Endodermal cell (in vitro differentiated cells): ENCODE measurements around the gene TBL1XR1. TPM values are rescaled to one million over a fixed set of nuclear protein-coding genes. Genes with fewer than 3 reads are reported as not detected.

Experiments used
- DNase-seq: peaks from one replicate; pipeline ENCODE4 v3.0.0-alpha.2; 2017
- H3K27ac ChIP-seq: 2 replicates; pipeline ENCODE4 v1.5.1; 2013; ENCODE audit warnings: mild to moderate bottlenecking, low read depth, low read length, moderate library complexity
- H3K27me3 ChIP-seq: 2 replicates; pipeline ENCODE4 v1.6.1; 2013; ENCODE audit warnings: mild to moderate bottlenecking, low read length, moderate library complexity; ENCODE audit not compliant: insufficient read depth, control insufficient read depth, poor library complexity, severe bottlenecking
- H3K36me3 ChIP-seq: 2 replicates; pipeline ENCODE4 v1.7.0; 2013; ENCODE audit warnings: mild to moderate bottlenecking, low read length, moderate library complexity; ENCODE audit not compliant: control insufficient read depth, insufficient read depth
- H3K4me1 ChIP-seq: one replicate; pipeline ENCODE4 v1.7.0; 2013; ENCODE audit warnings: low read length; ENCODE audit not compliant: control insufficient read depth, insufficient read depth
- H3K4me3 ChIP-seq: 2 replicates; pipeline ENCODE4 v1.5.1; 2013; ENCODE audit warnings: mild to moderate bottlenecking, low read length, moderate library complexity
- H3K9ac ChIP-seq: 2 replicates; pipeline ENCODE4 v1.6.1; 2013; ENCODE audit warnings: mild to moderate bottlenecking, low read length, moderate library complexity; ENCODE audit not compliant: poor library complexity, severe bottlenecking; ENCODE audit errors: extremely low read depth
- H3K9me3 ChIP-seq: 2 replicates; pipeline ENCODE4 v1.6.1; 2013; ENCODE audit warnings: mild to moderate bottlenecking, low read length, moderate library complexity; ENCODE audit not compliant: control insufficient read depth
- H3K27ac Mint-ChIP-seq: 2 replicates; pipeline ENCODE4 v1.8.0; 2020; ENCODE audit warnings: mixed read lengths
- H3K27me3 Mint-ChIP-seq: 2 replicates; pipeline ENCODE4 v1.8.0; 2021; ENCODE audit warnings: mild to moderate bottlenecking, mixed read lengths; ENCODE audit not compliant: insufficient read depth
- H3K36me3 Mint-ChIP-seq: 2 replicates; pipeline ENCODE4 v1.8.0; 2020; ENCODE audit warnings: low read depth, mixed read lengths
- H3K4me1 Mint-ChIP-seq: 2 replicates; pipeline ENCODE4 v1.8.0; 2020; ENCODE audit warnings: mixed read lengths
- H3K4me3 Mint-ChIP-seq: 2 replicates; pipeline ENCODE4 v1.8.0; 2020; ENCODE audit warnings: mild to moderate bottlenecking, moderate library complexity, mixed read lengths
- H3K9me3 Mint-ChIP-seq: 2 replicates; pipeline ENCODE4 v1.8.0; 2020; ENCODE audit warnings: mild to moderate bottlenecking, mixed read lengths
- CTCF ChIP-seq: fragments of 200-600 bp; sonication (generic); conservative IDR thresholded peaks from 2 replicates; pipeline ENCODE4 v1.5.0; 2021; ENCODE audit warnings: antibody characterized with exemption, mild to moderate bottlenecking
- whole genome bisulfite sequencing, 2 experiments: methylation state at CpG; one replicate each; pipeline versions ENCODE4 v1.1.5 to v1.1.7; 2013; ENCODE audit warnings: missing lambda C conversion rate in 2 of 2, mixed read lengths in 1 of 2; ENCODE audit not compliant: insufficient coverage in 1 of 2, insufficient read length in 1 of 2; 5-methylcytosine and 5-hydroxymethylcytosine counted together
- total RNA-seq, 2 donors: library from RNA; stranded (reverse); fragmentation: NEBNext Ultra II Directional in 1 of 2; extraction: Animal tissue kit (Norgen Biotek cat#: 25700) in 1 of 2; gene quantifications; 2 replicates in 1 of 2; 3 replicates in 1 of 2; pipeline ENCODE4 v1.2.1, GENCODE V29; 2021

TBL1XR1 gene
- total RNA-seq, 2 donors from 2014 or later, result 235 to 273 TPM

- Mint-ChIP-seq H3K4me1 (peaks cover 14% of the 10 kb centered on the region), H3K36me3 (no peaks in the 10 kb centered on the region), H3K27ac (no peak overlapping the region), H3K4me3 (no peak overlapping the region), H3K27me3 (no peaks in the 10 kb centered on the region), H3K9me3 (no peaks in the 10 kb centered on the region)
- no peak for DNase-seq
- TF ChIP-seq CTCF, result no peak
- Histone ChIP-seq H3K27ac (no peak overlapping the region), H3K4me3 (no peak overlapping the region), H3K27me3 (no peaks in the 10 kb centered on the region), H3K9ac (no peak overlapping the region), H3K9me3 (no peaks in the 10 kb centered on the region), H3K36me3 (no peaks in the 10 kb centered on the region), H3K4me1 (peaks cover 7% of the 10 kb centered on the region)
- WGBS, 2 experiments, result 92 to 93% methylated on average over 1 to 3 of the region's 3 CpGs
Measured at GRCh38 chr3:176970770-176971169, 226.5 kb downstream of the TBL1XR1 start.

GRCh38 chr3:176969506-176969905 is 227.8 kb downstream of the TBL1XR1 start:
- peaks cover 16% of the 10 kb centered on the region for H3K4me1 Mint-ChIP-seq
- no CpG with 5 or more reads among the region's 1 CpG for WGBS, 2 experiments
- H3K27ac ChIP-seq, result no peak overlapping the region

More at GRCh38 chr3:176969506-176969905, 227.8 kb downstream of the TBL1XR1 start:
- Histone ChIP-seq H3K36me3 (no peaks in the 10 kb centered on the region), H3K4me3 (no peak overlapping the region), H3K9me3 (no peaks in the 10 kb centered on the region), H3K27me3 (no peaks in the 10 kb centered on the region), H3K4me1 (peaks cover 11% of the 10 kb centered on the region), H3K9ac (no peak overlapping the region)
- no peak for TF ChIP-seq CTCF
- Mint-ChIP-seq H3K27ac (no peak overlapping the region), H3K27me3 (no peaks in the 10 kb centered on the region), H3K36me3 (no peaks in the 10 kb centered on the region), H3K9me3 (no peaks in the 10 kb centered on the region), H3K4me3 (no peak overlapping the region)
- DNase-seq, result no peak
